ENCODE measurements around the gene ZNF770.

The ZNF770 gene

GRCh38 chr15:35005933-35006332, 17.8 kb upstream of the ZNF770 start:
- TF ChIP-seq TAF1 (IDR thresholded peaks at IDR 0.05; ENCODE audit: borderline replicate concordance, insufficient read depth, low read length) (no peak), SIN3A (IDR thresholded peaks at IDR 0.05; ENCODE audit: borderline replicate concordance, insufficient read depth, low read length) (no peak)

GRCh38 chr15:35003928-35004327, 15.8 kb upstream of the ZNF770 start:
- TF ChIP-seq REST (IDR thresholded peaks at IDR 0.05; ENCODE audit: insufficient read depth in 1 of 2, low read depth in 2 of 2, low read length in 2 of 2) (no peak), SIN3A (IDR thresholded peaks at IDR 0.05; ENCODE audit: borderline replicate concordance, insufficient read depth, low read length) (no peak), POLR2AphosphoS5 (IDR thresholded peaks at IDR 0.05; ENCODE audit: low read depth, low read length) (no peak), FOXP2 (optimal IDR thresholded peaks at IDR 0.05; ENCODE audit: borderline replicate concordance, extremely low read depth, extremely low read length, insufficient read depth) (no peak), TAF1 (IDR thresholded peaks at IDR 0.05; ENCODE audit: borderline replicate concordance, insufficient read depth, low read length) (no peak)

GRCh38 chr15:35000511-35000910, 12.4 kb upstream of the ZNF770 start:
- TF ChIP-seq TAF1 (IDR thresholded peaks at IDR 0.05; ENCODE audit: borderline replicate concordance, insufficient read depth, low read length) (no peak), FOXP2 (optimal IDR thresholded peaks at IDR 0.05; ENCODE audit: borderline replicate concordance, extremely low read depth, extremely low read length, insufficient read depth) (no peak), SIN3A (IDR thresholded peaks at IDR 0.05; ENCODE audit: borderline replicate concordance, insufficient read depth, low read length) (no peak), REST (IDR thresholded peaks at IDR 0.05; ENCODE audit: insufficient read depth in 1 of 2, low read depth in 2 of 2, low read length in 2 of 2) (no peak), POLR2AphosphoS5 (IDR thresholded peaks at IDR 0.05; ENCODE audit: low read depth, low read length) (no peak)

GRCh38 chr15:34999906-35000305, 11.8 kb upstream of the ZNF770 start:
- TF ChIP-seq SIN3A (IDR thresholded peaks at IDR 0.05; ENCODE audit: borderline replicate concordance, insufficient read depth, low read length), result no peak
- no peak for TF ChIP-seq FOXP2 (optimal IDR thresholded peaks at IDR 0.05; ENCODE audit: borderline replicate concordance, extremely low read depth, extremely low read length, insufficient read depth)
- TF ChIP-seq REST (IDR thresholded peaks at IDR 0.05; ENCODE audit: insufficient read depth in 1 of 2, low read depth in 2 of 2, low read length in 2 of 2), result no peak
- TF ChIP-seq TAF1 (IDR thresholded peaks at IDR 0.05; ENCODE audit: borderline replicate concordance, insufficient read depth, low read length), result no peak
- TF ChIP-seq POLR2AphosphoS5 (IDR thresholded peaks at IDR 0.05; ENCODE audit: low read depth, low read length), result no peak

GRCh38 chr15:34994925-34995324, 6.8 kb upstream of the ZNF770 start:
- TF ChIP-seq TAF1 (IDR thresholded peaks at IDR 0.05; ENCODE audit: borderline replicate concordance, insufficient read depth, low read length) (no peak), FOXP2 (optimal IDR thresholded peaks at IDR 0.05; ENCODE audit: borderline replicate concordance, extremely low read depth, extremely low read length, insufficient read depth) (no peak), REST (IDR thresholded peaks at IDR 0.05; ENCODE audit: insufficient read depth in 1 of 2, low read depth in 2 of 2, low read length in 2 of 2) (no peak), SIN3A (IDR thresholded peaks at IDR 0.05; ENCODE audit: borderline replicate concordance, insufficient read depth, low read length) (no peak), POLR2AphosphoS5 (IDR thresholded peaks at IDR 0.05; ENCODE audit: low read depth, low read length) (no peak)
